Right lobe of liver (tissue), 6 donors: ENCODE data around the gene STAT3. TPM values are rescaled to one million over a fixed set of nuclear protein-coding genes. Genes with fewer than 3 reads are reported as not detected.
A peak's percentile ranks its signal among the peaks of the same experiment; 100 is the strongest.

ENCODE experiments used
- ATAC-seq, 4 donors: fragments of 200-7000 bp; cut with Tn5 transposase; one replicate each; pipeline ENCODE4 v1.9.1; 2020; ENCODE audit warnings: mild to moderate bottlenecking in 4 of 4, moderate library complexity in 4 of 4
- DNase-seq, 3 donors: peaks; one replicate each; pipeline ENCODE4 v3.0.0-alpha.2; 2020
- H3K27ac ChIP-seq, 3 donors: fragments of 200-600 bp; one replicate each; pipeline ENCODE4 v1.8.0; 2022
- H3K27me3 ChIP-seq, 2 donors: fragments of 200-600 bp; one replicate each; pipeline ENCODE4 v1.8.0; 2022
- H3K36me3 ChIP-seq, 4 donors: fragments of 200-600 bp; sonication (generic) in 1 of 4; one replicate each; pipeline versions ENCODE4 v1.5.1 to v1.8.0; 2017 to 2022; ENCODE audit warnings: control low read depth in 1 of 4
- H3K4me1 ChIP-seq, 4 donors: fragments of 200-600 bp; sonication (generic) in 1 of 4; one replicate each; pipeline versions ENCODE4 v1.5.1 to v1.8.0; 2017 to 2022; ENCODE audit warnings: control low read depth in 1 of 4
- H3K4me3 ChIP-seq, 3 donors: fragments of 200-600 bp; one replicate each; pipeline ENCODE4 v1.8.0; 2022
- H3K9me3 ChIP-seq, 4 donors: fragments of 200-600 bp; sonication (generic) in 1 of 4; one replicate each; pipeline versions ENCODE4 v1.5.1 to v1.8.0; 2017 to 2022; ENCODE audit warnings: control low read depth in 1 of 4
- POLR2A ChIP-seq: fragments of 450-650 bp; IDR thresholded peaks from one replicate; pipeline ENCODE4 v1.6.1; 2017; ENCODE audit warnings: antibody characterized with exemption, mild to moderate bottlenecking
- WGBS: methylation state at CpG from one replicate; pipeline ENCODE4 v1.1.6; 2018; ENCODE audit warnings: low coverage, low lambda C conversion rate; ENCODE audit not compliant: insufficient coverage; ENCODE audit errors: missing lambda C conversion rate; 5-methylcytosine and 5-hydroxymethylcytosine counted together
- intact Hi-C, 2 donors: fragments of 100-400 bp; cut with DNase I; formaldehyde crosslinking; loops; one replicate each; pipeline versions ENCODE4 v1.11.2 to v1.14.1; 2022
- total RNA-seq, 6 experiments: library from RNA; depleted of rRNA in 2 of 6; stranded (reverse); fragments of >200 nt in 2 of 6; fragmentation: NEBNext Ultra II Directional in 3 of 6; extraction: Animal tissue kit (Norgen Biotek cat#: 25700) in 3 of 6; gene quantifications; one replicate each; pipeline versions ENCODE4 v1.1.0 to v1.2.4, GENCODE V29; 2016 to 2023
- TF ChIP-seq, protein P1 (sequence below), 4 donors: fragments of 200-600 bp in 3 of 4; fragments of 450-650 bp in 1 of 4; IDR thresholded peaks; one replicate each; pipeline versions ENCODE4 v1.5.1 to v1.8.0; 2016 to 2022; ENCODE audit warnings: antibody characterized with exemption in 4 of 4, mild to moderate bottlenecking in 2 of 4
- donor health status: DM: no; HTN: yes; CAD: no.
- donor health status: DM: no; HTN: no; CAD: no.
- donor health status: DM: no; HTN: no; CAD: no.
- donor health status: DM: no; HTN: yes; CAD: no.
- donor health status: DM: no; HTN: yes; CAD: no.

Gene STAT3
- total RNA-seq, 6 experiments from 2014 or later = 108 to 267 (median 208) TPM

DNA sequence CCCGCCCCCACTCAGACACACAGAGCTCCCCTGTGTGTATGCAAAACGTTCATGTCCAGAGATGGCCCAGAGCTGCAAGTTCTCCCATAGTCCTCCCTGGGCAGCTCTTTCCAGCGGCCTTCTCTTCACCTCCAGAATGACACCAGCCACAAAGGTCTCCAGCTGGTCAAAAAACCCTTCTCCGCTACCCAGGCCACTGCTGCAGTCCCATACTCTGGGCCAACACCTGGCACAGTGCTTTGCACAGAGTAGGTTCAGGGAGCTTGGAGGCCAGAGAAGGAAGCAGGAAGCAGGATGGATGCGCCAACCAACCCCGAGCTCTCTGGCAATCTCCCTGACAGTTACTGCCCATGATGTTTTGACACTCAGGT, 110.9 kb downstream of the STAT3 start:
- ATAC-seq = peak; percentile 10 to 48 (median 34)
- Histone ChIP-seq H3K27ac (peak overlapping the region; percentile 98 to 99 (median 98)), H3K4me3 (peak overlapping the region in 1 of 3 donors; percentile 90), H3K4me1 (peaks cover 0 to 22% (median 7%) of the 10 kb centered on the region in 4 donors), H3K36me3 (no peaks in the 10 kb centered on the region), H3K9me3 (no peaks in the 10 kb centered on the region), H3K27me3 (no peaks in the 10 kb centered on the region)
- no peak for DNase-seq
- intact Hi-C loops = no loop called here
- 50% methylated on average over 3 of the region's 6 CpGs for WGBS
- no peak for TF ChIP-seq POLR2A
- TF ChIP-seq, protein P1, sequence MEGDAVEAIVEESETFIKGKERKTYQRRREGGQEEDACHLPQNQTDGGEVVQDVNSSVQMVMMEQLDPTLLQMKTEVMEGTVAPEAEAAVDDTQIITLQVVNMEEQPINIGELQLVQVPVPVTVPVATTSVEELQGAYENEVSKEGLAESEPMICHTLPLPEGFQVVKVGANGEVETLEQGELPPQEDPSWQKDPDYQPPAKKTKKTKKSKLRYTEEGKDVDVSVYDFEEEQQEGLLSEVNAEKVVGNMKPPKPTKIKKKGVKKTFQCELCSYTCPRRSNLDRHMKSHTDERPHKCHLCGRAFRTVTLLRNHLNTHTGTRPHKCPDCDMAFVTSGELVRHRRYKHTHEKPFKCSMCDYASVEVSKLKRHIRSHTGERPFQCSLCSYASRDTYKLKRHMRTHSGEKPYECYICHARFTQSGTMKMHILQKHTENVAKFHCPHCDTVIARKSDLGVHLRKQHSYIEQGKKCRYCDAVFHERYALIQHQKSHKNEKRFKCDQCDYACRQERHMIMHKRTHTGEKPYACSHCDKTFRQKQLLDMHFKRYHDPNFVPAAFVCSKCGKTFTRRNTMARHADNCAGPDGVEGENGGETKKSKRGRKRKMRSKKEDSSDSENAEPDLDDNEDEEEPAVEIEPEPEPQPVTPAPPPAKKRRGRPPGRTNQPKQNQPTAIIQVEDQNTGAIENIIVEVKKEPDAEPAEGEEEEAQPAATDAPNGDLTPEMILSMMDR (IDR thresholded peaks at IDR 0.05) = no peak

DNA sequence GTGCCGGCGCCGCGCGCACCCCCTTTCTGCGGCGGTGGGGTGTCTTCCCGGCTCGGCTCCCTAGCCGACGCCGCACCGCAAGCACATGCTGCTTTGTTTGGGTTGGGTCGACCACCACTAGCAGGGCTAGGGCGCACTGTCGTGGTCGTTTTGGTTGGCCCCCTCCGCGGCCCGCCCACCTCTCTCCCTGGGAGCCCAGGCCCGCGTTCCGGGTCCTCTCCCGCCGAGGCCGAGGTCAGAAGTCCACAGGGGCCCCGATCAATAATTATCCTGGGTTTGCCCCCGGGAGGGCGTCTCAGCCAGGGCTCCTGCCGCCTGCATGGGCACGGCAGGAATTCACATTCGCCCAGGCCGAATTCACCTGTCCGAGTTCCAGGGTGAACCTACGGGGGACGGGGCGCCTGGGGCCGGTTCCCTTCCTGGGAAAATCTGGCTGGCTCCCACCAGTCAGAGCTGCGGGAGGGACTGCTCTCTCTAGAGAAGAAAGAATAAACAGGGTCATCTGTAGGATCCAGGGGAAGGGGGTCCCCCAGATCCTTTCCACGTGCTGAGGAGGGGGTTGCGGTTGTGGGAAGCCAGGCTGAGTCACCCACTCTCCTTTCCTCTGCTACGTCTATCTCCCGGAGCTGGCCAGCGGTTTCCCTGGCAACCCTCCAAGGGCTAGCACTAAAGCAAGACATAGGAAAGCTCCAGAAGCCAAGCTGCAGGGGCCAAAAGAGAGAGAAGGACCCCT, 111.5 kb downstream of the STAT3 start:
- TF ChIP-seq POLR2A = no peak
- TF ChIP-seq, protein P1 (IDR thresholded peaks at IDR 0.05) = no peak
- H3K27ac ChIP-seq = peak overlapping the region; percentile 98 to 99 (median 98)

DNA sequence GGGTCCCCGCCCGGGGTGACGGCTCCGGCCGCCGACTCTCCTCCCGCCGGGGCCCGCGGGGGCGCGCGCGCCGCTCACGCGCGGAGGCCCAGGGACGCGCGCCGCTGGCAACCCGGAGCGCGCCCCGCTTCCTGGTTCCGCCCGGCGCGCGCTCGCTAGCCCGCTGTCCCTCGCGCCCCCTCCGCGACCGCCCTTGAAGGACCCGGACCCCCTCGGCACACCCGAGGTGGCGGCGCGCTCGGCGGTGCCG, 112.0 kb downstream of the STAT3 start, which contains the start of gene STAT5B:
Gene STAT5B, minus strand, starts transcription at position 33 of the 250 bp plus-strand sequence. CDS start 44,264 bp downstream, outside the sequence.
- peak within 1 kb of the TSS; percentile 98 to 99 (median 98) for H3K27ac ChIP-seq
- intact Hi-C loops = no loop called here
- TF ChIP-seq POLR2A = peak; percentile 82
- TF ChIP-seq, protein P1 (IDR thresholded peaks at IDR 0.05) = no peak
- DNase-seq = peak; percentile 79 to 81 (median 80)
- WGBS = no CpG with 5 or more reads among the region's 47 CpGs
- H3K4me3 ChIP-seq = peak within 1 kb of the TSS; percentile 86 to 90 (median 89)
- peak; percentile 75 to 92 (median 81) for ATAC-seq
- peaks cover 0 to 25% (median 7%) of the 10 kb centered on the region in 4 donors for H3K4me1 ChIP-seq
- no peaks in the 10 kb centered on the region for H3K36me3 ChIP-seq
- H3K27me3 ChIP-seq = no peaks in the 10 kb centered on the region
- no peaks in the 10 kb centered on the region for H3K9me3 ChIP-seq

More for the DNA sequence above, 111.5 kb downstream of the STAT3 start:
- H3K36me3 ChIP-seq = no peaks in the 10 kb centered on the region
- H3K9me3 ChIP-seq = no peaks in the 10 kb centered on the region
- peak overlapping the region; percentile 86 to 90 (median 89) for H3K4me3 ChIP-seq
- H3K27me3 ChIP-seq = no peaks in the 10 kb centered on the region
- peaks cover 0 to 22% (median 7%) of the 10 kb centered on the region in 4 donors for H3K4me1 ChIP-seq
- intact Hi-C loops = no loop called here
- ATAC-seq (peak; percentile 63 to 86 (median 70)), DNase-seq (peak; percentile 85 to 89 (median 86))
- WGBS = 0% methylated on average over 14 of the region's 44 CpGs

DNA sequence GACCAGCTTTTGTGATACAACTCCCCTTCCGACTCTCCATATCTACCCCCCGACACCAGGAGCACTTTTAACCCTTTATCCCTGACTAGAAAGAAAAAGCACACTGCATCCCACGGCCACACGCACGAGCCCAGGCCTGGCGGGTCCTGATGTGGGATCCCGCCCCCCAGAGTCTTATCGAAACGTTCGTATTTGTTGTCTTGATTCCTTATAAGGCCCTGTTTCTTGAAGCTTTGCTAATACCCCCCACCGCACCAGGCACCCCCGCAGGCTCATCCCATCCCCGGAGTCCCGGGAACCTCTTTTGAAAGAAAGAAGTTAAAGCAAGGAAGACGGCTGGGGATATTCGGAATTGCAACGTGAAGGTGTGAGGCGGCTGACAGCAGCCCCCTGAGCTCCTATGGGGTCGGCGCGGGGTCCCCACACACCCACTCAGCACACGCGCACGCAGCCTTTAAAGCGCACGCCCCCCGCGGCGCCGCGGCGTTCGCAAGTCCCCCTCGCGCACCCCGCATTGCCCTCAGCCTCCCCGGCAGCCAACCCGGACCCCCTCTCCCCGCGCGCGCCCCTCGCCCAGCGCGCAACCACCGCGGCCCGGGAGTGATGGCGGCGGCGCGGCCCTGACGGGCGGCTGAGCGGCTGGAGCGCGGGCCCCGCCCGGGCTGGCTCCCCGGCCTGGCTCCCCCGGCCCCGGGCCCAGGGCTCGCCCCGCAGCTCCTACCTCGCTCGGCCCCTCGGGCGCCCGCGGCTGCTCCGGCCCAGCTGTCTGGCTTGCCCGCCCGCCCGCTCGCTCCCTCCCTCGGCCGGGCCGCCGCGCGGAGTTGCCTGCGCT, 112.5 kb downstream of the STAT3 start:
- Histone ChIP-seq H3K4me3 (peak overlapping the region; percentile 86 to 90 (median 89)), H3K27ac (peak overlapping the region; percentile 34 to 98 (median 79)), H3K4me1 (peaks cover 0 to 30% (median 7%) of the 10 kb centered on the region in 4 donors), H3K27me3 (no peaks in the 10 kb centered on the region), H3K9me3 (no peaks in the 10 kb centered on the region), H3K36me3 (no peaks in the 10 kb centered on the region)
- ATAC-seq = peak in 3 of 4 donors; percentile 14 to 48 (median 42)
- 1% methylated on average over 20 of the region's 82 CpGs for WGBS
- DNase-seq = peak in 2 of 3 donors; percentile 45 to 49
- no peak for TF ChIP-seq POLR2A
- intact Hi-C loops = no loop called here
